Measurements from ENCODE around the gene FAM20C.

FAM20C gene

GRCh38 chr7:159370-160270 lies 32.8 kb upstream of the FAM20C start:
- DNase-seq = no peak

DNA sequence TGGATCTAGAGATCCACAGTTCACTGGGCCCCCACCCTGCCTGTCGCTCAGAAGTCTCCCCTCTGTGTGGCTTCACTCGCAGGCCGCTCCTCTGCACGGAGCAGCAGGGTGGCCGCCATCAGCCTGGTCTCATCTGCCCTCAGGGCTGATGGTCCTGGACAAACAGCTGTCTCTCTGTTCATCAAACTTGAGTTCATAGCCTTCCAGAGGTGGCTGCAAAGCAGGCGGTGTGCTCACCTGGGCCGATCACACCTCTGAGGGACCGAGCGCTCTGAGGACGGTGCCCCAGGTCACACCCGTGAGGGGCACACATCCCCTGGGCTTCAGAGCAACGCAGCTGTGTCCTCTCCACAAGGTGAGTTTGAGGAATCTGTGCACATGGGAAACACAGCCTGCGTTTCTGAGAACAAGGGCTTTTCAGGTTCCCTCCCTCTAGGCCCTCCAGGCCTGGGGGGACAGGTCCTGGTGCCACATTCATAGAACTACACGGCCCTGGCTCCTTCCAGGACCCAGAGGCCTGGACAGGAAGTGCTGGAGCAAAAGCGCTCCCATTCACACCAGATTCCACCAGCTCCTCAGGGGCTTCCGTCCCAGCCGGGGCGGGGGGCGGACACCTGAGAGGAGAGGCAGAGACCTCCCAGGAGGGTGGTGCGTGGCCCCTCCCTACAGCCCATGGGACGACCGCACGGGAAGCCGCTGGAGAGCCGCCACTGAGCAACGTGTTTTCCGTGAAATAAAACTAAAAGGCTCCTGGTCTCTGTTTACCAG lies 31.2 kb upstream of the FAM20C start:
- DNase-seq = no peak

DNA sequence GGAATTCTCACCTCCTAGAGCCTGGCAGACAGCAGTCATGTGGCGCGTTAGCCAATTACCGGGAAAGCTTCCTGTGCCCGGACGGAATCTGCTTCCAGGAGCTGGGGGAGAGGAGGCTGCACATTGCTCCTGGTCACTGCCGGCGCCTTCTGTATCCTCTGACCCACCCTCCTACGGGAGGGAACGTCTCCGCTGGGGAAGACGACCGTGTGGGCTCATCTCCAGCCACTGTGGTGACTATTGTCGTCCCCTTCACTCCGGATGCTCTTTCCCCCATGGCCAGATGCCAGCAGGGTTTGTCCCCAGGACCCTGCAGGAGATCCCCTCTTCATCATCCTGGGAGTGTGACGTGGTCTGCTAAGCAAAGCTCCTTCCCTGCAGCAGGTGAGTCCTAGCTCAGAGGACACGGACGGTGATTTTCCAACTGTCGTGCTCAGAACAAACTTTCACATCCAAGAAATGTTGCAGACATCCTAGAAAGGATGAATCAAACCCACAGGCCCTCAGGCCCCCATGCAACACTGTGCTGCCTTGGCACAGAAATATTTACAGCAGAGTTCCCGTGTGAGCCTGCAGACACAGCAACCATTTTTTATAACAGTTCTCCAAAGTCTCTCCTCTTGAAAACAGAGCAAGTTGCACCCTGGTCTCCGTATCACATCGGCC lies 29.6 kb upstream of the FAM20C start:
- DNase-seq = no peak

DNA sequence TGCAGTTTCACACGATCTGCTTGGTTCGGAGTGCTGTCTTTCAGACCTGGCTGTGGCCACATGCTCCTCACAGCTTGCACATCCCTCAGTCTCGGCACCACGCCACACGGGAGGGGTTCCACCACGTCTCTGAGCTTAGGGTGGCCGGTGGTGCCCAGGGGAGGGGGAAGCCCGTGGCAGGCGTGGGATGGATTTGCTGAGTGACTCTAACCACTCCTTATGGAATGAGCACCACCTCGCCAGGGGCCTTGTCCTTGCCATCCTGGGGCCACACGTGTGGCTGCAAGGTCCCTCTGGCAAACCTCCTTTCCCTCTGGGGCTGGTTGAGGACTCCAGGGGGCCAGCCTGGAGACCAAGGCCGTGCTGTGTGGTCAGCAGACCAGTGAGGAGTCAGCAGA lies 29.1 kb upstream of the FAM20C start:
- no peak for DNase-seq

DNA sequence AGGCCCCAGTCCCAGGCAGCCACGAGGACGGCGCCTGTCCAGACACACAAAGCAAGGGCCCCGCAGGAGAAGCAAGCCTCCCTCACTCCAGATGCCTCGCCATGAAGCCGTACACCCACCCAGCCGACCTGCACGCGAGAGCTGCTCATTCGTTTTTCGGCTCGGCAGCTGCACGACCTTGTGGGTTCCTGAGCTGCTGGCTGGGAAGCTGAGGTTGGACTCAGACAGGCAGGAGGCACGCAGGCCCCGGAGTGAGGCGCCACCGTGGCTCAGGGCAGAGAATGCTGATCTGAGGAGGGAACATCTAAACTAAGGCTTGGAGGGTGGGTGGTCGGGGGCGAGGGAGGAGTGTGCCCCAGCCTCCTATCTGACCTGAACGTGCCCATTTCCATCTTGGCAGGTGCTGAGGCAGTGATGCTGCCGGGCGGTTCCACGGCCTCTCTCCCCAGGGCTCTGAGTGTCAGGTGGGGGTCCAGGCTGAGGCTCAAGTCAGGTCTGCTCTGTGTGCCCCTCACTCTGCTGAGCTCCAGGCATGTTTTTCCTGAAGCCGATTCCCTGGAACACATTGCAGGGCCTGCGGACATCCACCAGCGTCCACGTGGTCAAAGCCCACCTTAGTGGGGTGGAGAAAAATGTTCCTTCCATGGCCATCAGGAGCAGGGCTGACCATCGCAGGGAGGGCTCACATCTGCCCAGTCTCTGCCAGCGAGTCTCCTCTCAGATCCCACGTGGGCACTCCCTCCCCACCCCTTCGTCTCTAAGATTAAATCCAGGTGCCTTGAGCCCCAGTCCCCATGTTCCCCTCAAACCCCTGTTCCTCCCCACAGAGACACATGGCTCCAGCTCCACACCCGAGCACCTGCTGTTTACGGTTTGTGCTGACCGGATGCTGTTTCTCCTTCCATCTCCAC lies 28.1 kb upstream of the FAM20C start:
- DNase-seq = no peak

DNA sequence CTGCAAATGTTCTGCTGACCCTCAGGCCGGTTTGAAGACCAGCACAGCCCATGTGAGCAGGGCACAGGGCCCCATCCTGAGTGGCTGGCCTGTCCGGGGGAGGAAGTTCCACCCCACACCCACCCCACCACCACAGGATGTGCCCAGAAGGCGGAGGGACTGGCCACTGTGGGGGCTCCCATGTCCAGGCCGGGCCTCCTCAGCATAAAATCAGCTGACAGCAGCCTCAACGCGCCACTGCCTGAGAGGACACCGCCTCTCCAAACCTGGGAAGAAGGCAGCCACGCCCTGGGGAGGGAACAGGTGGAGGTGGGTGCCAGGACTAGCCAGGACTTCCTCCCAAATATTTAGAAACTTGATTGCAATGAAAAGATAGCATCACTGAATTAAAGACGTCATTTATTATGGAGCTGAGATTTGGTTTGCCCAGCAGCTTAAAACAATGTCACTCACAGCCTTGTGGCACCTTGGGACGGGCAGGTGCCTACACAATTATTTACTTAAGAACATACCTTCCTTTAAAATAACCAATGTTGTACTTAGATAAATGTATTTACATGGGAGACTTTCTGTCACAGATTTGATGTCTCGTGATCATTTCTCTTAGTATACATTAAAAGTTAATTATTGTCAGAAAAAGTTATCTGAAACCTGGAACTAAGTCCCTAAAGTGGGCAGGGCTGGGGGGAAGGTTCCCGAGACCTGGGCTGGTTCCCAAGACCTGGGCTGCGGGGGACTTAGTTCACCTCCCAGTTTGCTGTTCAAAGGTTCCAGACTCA lies 27.3 kb upstream of the FAM20C start:
- no peak for DNase-seq

DNA sequence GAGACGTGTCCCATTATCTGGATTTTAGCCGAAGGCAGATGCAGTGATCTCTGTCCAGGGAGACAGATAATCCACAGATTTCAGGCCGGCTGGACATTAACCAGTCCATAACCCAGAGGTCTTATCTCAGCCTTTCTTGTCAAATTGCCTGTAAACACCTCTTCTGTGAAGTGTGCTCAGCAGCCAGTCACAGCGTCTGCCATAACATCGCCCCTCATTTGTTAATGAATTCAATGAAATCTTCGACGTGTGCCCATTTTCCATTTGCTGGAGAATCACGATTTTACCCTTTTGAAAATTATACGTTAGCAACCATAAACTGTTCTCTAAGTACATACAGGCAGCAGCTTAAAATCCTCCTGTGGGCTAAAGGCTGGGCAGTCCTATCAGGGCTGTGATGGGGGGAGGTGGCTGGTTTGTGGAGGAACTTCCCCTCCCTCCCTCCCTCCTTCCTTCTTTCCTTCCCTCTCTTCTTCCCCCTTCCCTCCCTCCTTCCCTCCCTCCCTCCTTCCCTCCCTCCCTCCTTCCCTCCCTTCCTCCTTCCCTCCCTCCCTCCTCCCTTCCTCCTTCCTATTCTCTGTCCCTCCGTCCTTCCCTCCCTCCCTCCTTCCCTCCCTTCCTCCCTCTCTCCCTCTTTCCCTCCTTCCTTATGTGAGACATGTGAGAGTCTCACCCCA lies 26.6 kb upstream of the FAM20C start:
- no peak for DNase-seq

- DNase-seq = no peak
Measured at GRCh38 chr7:166338-167060, 25.9 kb upstream of the FAM20C start.

GRCh38 chr7:167090-167855 lies 25.1 kb upstream of the FAM20C start:
- no peak for DNase-seq

DNA sequence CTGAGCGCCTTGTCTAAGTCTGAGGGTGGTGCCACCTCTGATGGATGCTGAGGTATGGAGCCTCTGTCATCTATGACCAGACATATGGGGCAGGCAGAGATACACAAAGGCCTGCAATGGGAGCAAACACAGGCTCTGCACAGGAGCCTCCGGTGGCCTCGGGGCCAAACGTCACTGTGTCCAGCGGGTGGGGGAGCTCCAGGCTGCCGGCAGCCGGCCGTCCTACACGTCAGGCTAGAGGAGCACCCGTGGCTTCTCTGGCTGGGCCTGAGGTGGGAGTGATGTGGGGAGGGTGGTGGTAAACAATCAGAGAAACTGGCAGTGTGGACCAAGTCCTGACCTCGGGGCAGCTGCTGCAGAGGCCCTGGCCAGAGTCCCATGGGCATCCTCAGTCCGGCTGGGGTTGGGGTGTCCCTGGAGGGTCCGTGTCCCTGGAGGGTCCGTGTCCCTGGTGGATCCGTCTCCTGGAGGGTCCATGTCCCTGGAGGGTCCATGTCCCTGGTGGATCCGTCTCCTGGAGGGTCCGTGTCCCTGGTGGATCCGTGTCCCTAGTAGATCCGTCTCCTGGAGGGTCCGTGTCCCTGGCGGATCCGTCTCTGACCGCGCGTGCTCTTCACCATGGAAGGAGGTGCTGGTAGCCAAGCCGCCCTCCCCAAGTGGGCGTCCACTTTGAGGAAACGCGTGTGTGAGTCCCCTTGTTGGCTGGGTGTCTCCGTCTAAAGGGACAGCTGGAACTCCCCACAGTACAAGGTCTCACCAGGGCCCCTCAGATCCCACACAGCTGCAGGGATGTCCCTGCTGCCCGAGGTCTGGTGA lies 24.2 kb upstream of the FAM20C start:
- no peak for DNase-seq

GRCh38 chr7:169276-170172 lies 22.8 kb upstream of the FAM20C start:
- DNase-seq = no peak

DNA sequence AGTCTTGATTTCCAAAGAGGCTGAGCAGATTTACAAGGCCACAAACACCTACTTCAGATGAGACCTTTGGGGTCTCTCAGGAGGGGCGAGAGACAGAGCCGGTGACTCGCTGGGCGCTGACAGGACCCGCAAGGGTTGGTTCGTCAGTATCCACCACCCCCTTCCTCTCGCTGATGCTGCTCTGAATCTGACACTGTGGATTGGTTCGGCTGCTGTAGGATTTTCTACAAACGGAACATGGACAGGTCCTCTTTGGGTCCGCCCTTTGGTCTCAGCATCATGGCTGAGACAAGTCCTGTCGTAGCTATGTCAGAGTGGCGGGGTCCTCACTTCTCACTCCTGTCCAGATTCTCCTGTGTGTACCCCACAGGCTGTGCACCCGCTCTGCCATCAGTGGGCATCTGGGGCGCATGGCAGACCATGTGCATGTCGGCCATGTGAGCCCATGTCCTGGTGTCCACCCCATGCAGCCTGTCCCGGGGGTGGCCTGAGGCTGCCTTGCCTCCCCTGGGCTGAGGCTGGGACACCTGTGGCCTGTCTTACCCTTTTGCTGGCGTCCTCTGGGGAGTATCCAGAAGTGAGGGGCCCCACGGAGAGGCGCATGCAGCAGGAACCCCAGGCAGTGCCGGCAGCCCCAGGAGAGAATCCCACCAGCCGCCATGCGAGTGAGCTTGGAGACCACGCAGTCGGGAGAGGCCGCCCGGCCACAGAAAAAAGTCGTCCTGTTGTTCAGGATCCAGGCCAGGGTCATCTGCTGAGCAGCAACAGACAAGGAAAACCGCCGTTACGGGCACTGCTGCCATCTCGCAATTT lies 21.6 kb upstream of the FAM20C start:
- DNase-seq = no peak

GRCh38 chr7:171364-171904 lies 20.9 kb upstream of the FAM20C start:
- DNase-seq = no peak

- DNase-seq = no peak
Measured at GRCh38 chr7:171912-172515, 20.4 kb upstream of the FAM20C start.

DNA sequence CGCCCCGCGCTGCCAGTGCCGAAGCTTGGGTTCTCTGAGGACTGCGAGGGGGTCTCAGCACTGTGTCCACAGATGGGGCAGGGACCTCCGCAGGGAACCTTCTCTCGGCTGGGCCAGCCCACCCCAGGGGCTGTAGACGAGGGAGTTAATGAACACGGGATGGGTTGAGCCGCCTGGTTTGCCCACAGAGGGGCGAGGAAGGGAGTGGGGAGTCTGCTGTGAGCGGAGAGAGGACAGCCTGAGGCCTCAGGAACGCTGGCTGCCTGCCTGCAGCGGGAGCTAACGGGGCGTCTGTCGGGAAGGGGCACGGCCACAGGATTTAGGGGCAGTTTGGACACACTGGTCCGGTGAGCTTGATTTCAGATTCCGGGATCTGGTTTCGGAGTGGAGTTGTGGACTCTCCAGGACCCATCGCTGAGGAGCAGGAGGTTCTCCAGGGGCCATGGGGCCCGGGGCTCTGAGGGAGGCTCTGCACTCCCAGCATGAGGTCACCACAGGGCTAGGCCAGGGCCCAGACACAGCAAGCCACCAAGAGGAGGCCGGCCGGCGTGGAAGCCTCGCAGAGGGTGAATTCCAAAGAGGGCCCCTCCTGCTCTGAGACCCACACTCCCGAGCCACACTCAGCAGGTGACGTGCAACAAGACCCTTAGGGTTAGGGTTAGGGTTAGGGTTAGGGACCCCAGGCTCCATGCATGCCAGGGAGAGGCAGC lies 19.0 kb upstream of the FAM20C start:
- no peak for DNase-seq

All from fibroblast of skin of abdomen (primary cell).